ENCODE measurements around the gene HIP1.
"Not testable (repeated sequence)": the region's sequence is repeated elsewhere in the genome, so short reads cannot be mapped to it uniquely, and the experiment has no call there.

The HIP1 gene

DNA sequence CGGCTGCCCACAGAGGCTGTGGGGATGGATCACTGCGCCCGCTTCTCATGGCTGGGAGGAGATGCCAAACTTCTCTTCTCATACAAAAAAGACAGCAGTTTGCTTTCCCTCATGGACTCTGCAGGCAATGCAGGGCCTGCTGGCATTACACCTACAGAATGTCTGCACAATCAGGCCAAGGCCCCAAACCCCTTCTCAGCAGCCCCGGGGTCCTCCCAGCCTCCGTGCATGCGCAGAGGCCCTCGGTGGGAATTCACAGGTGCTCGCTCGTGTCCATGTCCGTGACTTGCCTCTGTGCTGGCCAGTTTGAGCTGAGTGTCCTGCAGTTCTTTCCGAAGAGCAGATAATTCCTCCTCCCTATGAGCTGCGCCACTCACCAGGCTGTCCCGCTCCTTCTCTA, 183.0 kb downstream of the HIP1 start:
- Histone ChIP-seq H3K9me3 (ENCODE audit: control insufficient read depth, low read length) (no peaks in the 10 kb centered on the region), H3K4me3 (ENCODE audit: low read length) (no peak overlapping the region), H3K4me1 (ENCODE audit: control insufficient read depth, insufficient read depth, low read length) (no peaks in the 10 kb centered on the region), H3K9ac (ENCODE audit: low read length) (no peak overlapping the region), H3K27me3 (replicated peaks; ENCODE audit: control insufficient read depth, insufficient read depth, low read length) (no peaks in the 10 kb centered on the region), H3K36me3 (ENCODE audit: control insufficient read depth, insufficient read depth, low read length, severe bottlenecking) (peaks cover 27% of the 10 kb centered on the region)
- no peak for DNase-seq (ENCODE audit: low read depth)

DNA sequence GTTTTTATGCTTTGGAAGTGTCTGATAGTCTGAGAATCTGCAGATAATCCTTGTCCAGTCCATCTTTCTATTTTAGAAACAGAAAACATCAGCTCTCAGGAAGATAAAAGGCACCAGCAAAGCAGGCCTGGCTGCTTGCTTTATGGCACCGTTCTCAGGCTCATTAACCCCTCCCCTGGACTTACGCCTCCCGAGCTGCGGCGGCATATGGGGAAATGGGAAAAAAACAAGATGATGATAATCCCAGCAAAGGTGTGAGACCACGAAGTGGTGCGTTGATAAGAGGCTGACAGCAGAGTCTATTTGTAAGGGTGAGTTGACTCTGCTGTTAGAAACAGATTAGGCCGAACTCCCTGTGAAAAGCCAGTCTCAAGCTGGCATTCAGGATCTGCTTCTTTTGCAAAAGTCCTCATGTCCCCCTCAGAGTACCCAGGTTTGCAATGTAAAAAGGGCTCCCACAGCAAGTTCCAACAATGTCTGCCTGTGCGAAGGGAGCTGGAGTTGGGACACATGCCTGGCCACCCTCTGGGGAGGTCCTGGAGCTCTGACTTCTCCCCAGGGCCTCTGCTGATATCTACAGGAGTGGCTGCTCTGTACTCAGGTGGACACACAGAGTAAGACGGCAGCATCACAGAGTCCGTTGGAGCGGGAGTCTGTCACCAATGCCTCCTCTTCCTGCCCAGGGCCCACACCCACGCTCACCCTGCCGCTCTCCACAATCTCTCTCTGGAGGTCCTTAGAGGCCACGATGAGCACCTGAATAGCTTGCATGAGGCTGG, 192.3 kb downstream of the HIP1 start:
- peaks cover 10% of the 10 kb centered on the region for H3K36me3 ChIP-seq (ENCODE audit: control insufficient read depth, insufficient read depth, low read length, severe bottlenecking)
- no peaks in the 10 kb centered on the region for H3K4me1 ChIP-seq (ENCODE audit: control insufficient read depth, insufficient read depth, low read length)
- H3K9me3 ChIP-seq (ENCODE audit: control insufficient read depth, low read length) = no peaks in the 10 kb centered on the region
- DNase-seq (ENCODE audit: low read depth) = no peak
- H3K27me3 ChIP-seq (replicated peaks; ENCODE audit: control insufficient read depth, insufficient read depth, low read length) = no peaks in the 10 kb centered on the region
- no peak overlapping the region for H3K4me3 ChIP-seq (ENCODE audit: low read length)
- H3K9ac ChIP-seq (ENCODE audit: low read length) = no peak overlapping the region

DNA sequence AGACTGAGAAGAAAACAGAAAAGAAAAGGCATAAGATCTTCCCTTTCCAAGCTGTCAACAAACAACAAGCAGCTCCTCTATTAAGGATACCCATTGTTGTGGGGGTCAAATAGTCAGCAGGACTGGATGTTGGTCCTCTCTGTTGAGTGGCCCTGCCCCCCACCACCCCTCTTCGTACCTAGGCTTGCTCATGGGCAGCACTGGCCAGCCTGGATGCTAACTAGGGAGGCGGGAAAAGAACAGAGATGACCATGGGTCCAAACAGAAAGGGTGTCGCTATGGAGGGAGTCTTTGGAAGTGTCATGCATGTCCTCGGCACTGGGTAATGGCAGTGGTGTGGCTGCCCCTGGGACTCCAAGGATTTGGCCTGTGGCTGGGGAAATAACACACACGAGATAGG, 201.0 kb downstream of the HIP1 start:
- DNase-seq (ENCODE audit: low read depth) = no peak
- no peaks in the 10 kb centered on the region for H3K9me3 ChIP-seq (ENCODE audit: control insufficient read depth, low read length)
- H3K4me3 ChIP-seq (ENCODE audit: low read length) = no peak overlapping the region
- no peaks in the 10 kb centered on the region for H3K4me1 ChIP-seq (ENCODE audit: control insufficient read depth, insufficient read depth, low read length)
- H3K36me3 ChIP-seq (ENCODE audit: control insufficient read depth, insufficient read depth, low read length, severe bottlenecking) = peaks cover 23% of the 10 kb centered on the region
- no peak overlapping the region for H3K9ac ChIP-seq (ENCODE audit: low read length)
- H3K27me3 ChIP-seq (replicated peaks; ENCODE audit: control insufficient read depth, insufficient read depth, low read length) = no peaks in the 10 kb centered on the region

DNA sequence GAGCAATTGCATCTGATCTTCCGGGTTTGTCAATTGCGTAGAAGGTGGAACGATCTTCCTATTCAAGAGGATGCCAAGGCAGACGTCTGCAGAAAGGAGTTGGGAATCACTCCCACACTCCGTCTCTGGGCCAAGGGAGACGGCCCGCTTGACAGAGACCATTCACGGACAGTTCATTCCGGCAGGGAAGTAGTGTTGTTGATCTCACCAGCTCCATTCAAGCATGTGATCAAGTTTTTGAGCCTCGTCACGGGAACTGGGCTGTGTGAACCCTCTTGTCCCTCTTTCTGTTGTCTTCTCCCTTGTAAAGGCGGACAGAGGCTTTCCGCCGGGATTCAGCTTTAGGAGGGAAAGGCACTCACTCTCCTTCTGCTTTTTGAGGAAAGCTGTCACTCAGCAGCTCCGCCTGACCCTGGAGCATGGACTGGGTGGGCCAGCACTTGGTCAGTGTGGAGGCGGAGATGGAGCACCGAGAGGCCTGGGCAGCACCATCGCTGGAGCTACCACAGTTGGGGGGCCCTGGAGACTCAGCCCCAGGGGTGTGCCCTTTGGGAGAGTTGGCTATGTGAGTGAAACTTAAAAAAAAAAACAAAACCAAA, 201.7 kb downstream of the HIP1 start:
- DNase-seq (ENCODE audit: low read depth) = no peak
- H3K9me3 ChIP-seq (ENCODE audit: control insufficient read depth, low read length) = no peaks in the 10 kb centered on the region
- H3K4me1 ChIP-seq (ENCODE audit: control insufficient read depth, insufficient read depth, low read length) = no peaks in the 10 kb centered on the region
- H3K9ac ChIP-seq (ENCODE audit: low read length) = no peak overlapping the region
- H3K27me3 ChIP-seq (replicated peaks; ENCODE audit: control insufficient read depth, insufficient read depth, low read length) = no peaks in the 10 kb centered on the region
- H3K4me3 ChIP-seq (ENCODE audit: low read length) = no peak overlapping the region
- H3K36me3 ChIP-seq (ENCODE audit: control insufficient read depth, insufficient read depth, low read length, severe bottlenecking) = peaks cover 23% of the 10 kb centered on the region

DNA sequence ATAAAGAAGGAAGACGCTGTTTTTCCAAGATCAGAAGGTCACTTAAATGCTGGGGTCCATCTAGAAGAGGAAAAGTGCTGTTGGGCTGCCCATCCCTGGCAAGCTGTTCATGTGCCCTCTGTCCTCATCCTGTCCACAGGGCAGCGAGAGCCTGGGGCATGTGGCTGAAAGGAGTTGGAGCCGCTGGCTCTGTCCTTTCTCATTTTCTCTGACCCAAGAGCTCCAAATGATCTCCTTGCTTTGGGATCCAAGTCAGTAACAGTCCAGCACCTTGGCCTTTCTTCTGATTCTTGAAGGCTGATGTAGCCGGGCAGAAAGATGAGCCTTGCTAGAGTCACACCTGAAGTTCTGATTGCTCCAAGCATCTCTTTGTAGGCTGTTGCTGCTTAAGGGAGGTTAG, 202.2 kb downstream of the HIP1 start:
- Histone ChIP-seq H3K36me3 (ENCODE audit: control insufficient read depth, insufficient read depth, low read length, severe bottlenecking) (peaks cover 19% of the 10 kb centered on the region), H3K4me3 (ENCODE audit: low read length) (no peak overlapping the region), H3K9me3 (ENCODE audit: control insufficient read depth, low read length) (no peaks in the 10 kb centered on the region), H3K9ac (ENCODE audit: low read length) (no peak overlapping the region), H3K4me1 (ENCODE audit: control insufficient read depth, insufficient read depth, low read length) (no peaks in the 10 kb centered on the region), H3K27me3 (replicated peaks; ENCODE audit: control insufficient read depth, insufficient read depth, low read length) (no peaks in the 10 kb centered on the region)
- no peak for DNase-seq (ENCODE audit: low read depth)

DNA sequence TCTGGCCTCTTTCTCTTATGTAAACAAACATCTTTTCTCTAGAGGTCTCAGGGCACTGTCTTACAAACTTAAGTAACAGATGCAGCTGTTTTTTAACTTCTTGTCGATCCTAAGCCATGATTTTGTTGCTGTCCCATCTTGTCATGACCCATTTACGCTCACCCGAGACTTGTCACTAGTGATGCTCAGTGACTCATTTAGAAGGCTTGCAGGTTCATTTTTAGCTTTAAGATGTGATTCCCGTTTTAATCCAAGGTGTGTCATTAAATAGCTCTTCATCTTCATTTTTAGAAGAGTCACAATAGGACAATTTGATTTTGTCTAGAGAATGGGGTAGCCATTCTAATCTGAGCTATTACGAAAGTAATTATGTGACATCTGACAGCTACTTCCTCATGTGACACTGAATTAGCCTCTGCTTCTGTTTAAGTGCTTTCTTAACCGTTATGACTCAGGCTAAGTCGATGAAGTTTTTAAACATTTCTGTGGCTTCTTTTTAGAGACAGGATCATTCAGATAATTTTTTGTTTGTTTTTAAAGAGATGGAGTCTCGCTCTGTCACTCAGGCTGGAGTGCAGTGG, 203.9 kb downstream of the HIP1 start:
- Histone ChIP-seq H3K9me3 (ENCODE audit: control insufficient read depth, low read length) (no peaks in the 10 kb centered on the region), H3K36me3 (ENCODE audit: control insufficient read depth, insufficient read depth, low read length, severe bottlenecking) (peaks cover 15% of the 10 kb centered on the region), H3K4me3 (ENCODE audit: low read length) (no peak overlapping the region), H3K9ac (ENCODE audit: low read length) (no peak overlapping the region), H3K27me3 (replicated peaks; ENCODE audit: control insufficient read depth, insufficient read depth, low read length) (no peaks in the 10 kb centered on the region), H3K4me1 (ENCODE audit: control insufficient read depth, insufficient read depth, low read length) (no peaks in the 10 kb centered on the region)
- DNase-seq (ENCODE audit: low read depth) = peak; percentile 61

DNA sequence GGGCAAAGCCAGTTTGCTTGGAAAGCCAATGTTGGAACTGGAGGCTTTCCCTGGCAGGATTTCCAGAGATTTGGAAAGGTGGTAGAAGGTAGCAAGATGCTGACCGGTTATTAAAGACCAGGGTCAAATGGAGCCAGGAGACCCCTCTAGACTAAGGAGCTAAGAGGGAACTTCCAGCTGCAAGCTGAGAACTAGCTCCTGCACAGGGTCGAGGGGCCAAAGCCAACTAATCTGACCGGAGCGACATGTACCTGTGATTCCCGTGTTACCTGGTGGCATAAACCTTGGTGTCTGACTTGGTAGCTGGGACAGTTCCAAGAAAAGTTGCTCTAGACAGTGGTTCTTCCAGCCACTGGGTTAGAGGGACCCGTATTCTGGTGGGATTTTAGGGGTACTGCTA, 204.8 kb downstream of the HIP1 start:
- no peak overlapping the region for H3K9ac ChIP-seq (ENCODE audit: low read length)
- DNase-seq (ENCODE audit: low read depth) = no peak
- H3K9me3 ChIP-seq (ENCODE audit: control insufficient read depth, low read length) = no peaks in the 10 kb centered on the region
- no peak overlapping the region for H3K4me3 ChIP-seq (ENCODE audit: low read length)
- no peaks in the 10 kb centered on the region for H3K4me1 ChIP-seq (ENCODE audit: control insufficient read depth, insufficient read depth, low read length)
- no peaks in the 10 kb centered on the region for H3K27me3 ChIP-seq (replicated peaks; ENCODE audit: control insufficient read depth, insufficient read depth, low read length)
- H3K36me3 ChIP-seq (ENCODE audit: control insufficient read depth, insufficient read depth, low read length, severe bottlenecking) = peaks cover 12% of the 10 kb centered on the region

DNA sequence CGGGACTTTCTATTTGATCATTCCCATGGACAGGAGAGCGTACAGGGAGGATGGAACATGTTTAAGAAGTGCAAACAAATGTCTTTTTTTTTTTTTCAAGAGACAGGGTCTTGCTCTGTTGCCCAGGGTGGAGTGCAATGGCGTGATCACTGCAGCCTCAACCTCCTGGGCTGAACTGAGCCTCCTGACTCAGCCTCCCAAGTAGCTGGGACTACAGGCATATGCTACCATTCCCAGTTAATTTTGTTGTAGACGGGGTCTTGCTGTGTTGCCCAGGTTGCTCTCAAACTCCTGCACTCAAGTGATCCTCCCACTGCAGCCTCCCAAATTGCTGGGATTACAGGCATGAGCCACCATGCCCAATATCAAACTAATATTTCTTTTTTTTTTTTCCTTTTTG, 206.1 kb downstream of the HIP1 start:
- DNase-seq (ENCODE audit: low read depth) = no peak
- H3K27me3 ChIP-seq (replicated peaks; ENCODE audit: control insufficient read depth, insufficient read depth, low read length) = no peaks in the 10 kb centered on the region
- H3K36me3 ChIP-seq (ENCODE audit: control insufficient read depth, insufficient read depth, low read length, severe bottlenecking) = peaks cover 10% of the 10 kb centered on the region
- no peaks in the 10 kb centered on the region for H3K9me3 ChIP-seq (ENCODE audit: control insufficient read depth, low read length)
- no peak overlapping the region for H3K9ac ChIP-seq (ENCODE audit: low read length)
- H3K4me3 ChIP-seq (ENCODE audit: low read length) = no peak overlapping the region
- H3K4me1 ChIP-seq (ENCODE audit: control insufficient read depth, insufficient read depth, low read length) = peaks cover 3% of the 10 kb centered on the region

DNA sequence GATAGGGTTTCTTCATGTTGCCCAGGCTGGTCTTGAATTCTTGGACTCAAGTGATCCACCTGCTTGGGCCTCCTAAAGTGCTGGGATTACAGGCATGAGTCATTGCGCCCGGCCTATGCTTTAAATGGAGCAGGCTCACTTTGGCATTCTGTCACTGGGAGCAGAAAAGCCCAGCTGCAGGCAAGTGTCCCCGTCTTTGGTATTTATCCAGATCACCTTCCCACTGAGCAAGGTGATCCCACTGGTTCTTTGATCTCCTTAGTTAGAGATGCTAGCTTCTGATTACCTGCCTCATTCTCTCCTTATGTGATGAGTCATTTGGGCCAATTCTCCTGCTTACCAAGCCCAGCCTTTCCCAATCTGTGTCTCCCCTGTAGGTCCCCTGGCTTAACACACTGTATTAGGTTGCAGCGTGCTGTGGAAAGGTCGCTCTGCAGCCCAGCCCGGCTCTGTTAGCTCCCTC, 207.4 kb downstream of the HIP1 start:
- Histone ChIP-seq H3K9ac (ENCODE audit: low read length) (no peak overlapping the region), H3K9me3 (ENCODE audit: control insufficient read depth, low read length) (no peaks in the 10 kb centered on the region), H3K36me3 (ENCODE audit: control insufficient read depth, insufficient read depth, low read length, severe bottlenecking) (peaks cover under 1% of the 10 kb centered on the region), H3K4me3 (ENCODE audit: low read length) (no peak overlapping the region), H3K4me1 (ENCODE audit: control insufficient read depth, insufficient read depth, low read length) (peaks cover 9% of the 10 kb centered on the region), H3K27me3 (replicated peaks; ENCODE audit: control insufficient read depth, insufficient read depth, low read length) (no peaks in the 10 kb centered on the region)
- DNase-seq (ENCODE audit: low read depth) = no peak

DNA sequence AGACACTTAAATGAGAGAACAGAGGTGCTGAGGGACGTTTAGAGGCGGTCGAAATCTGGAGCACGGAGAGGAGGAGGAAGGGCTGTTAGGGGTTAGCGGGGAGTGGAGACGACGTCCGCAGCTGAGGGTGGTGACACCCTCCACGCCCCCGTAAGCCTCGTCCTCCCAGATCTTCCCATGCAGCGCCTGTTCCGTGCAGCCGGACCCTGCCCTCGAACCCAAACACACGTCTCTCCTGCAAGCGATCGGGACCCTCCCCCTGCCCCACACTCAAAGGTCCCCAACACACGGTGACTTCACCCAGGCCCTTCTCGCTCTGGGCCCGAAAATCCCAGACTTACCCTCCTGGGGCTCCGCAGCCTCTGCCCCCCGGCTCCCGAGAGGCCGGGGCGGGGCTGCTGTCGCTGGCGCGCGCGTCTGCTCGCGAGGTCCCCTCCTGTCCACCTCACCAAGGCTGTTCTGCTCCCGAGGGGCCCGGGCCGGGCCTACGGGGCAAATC, 211.5 kb downstream of the HIP1 start:
- H3K4me3 ChIP-seq (ENCODE audit: low read length) = peak overlapping the region; percentile 93
- peaks cover 16% of the 10 kb centered on the region for H3K4me1 ChIP-seq (ENCODE audit: control insufficient read depth, insufficient read depth, low read length)
- H3K9ac ChIP-seq (ENCODE audit: low read length) = peak overlapping the region; percentile 93
- H3K36me3 ChIP-seq (ENCODE audit: control insufficient read depth, insufficient read depth, low read length, severe bottlenecking) = peaks cover 19% of the 10 kb centered on the region
- not testable (repeated sequence) for H3K27me3 ChIP-seq (replicated peaks; ENCODE audit: control insufficient read depth, insufficient read depth, low read length); H3K9me3 ChIP-seq (ENCODE audit: control insufficient read depth, low read length)
- peak; percentile 42 for DNase-seq (ENCODE audit: low read depth)

DNA sequence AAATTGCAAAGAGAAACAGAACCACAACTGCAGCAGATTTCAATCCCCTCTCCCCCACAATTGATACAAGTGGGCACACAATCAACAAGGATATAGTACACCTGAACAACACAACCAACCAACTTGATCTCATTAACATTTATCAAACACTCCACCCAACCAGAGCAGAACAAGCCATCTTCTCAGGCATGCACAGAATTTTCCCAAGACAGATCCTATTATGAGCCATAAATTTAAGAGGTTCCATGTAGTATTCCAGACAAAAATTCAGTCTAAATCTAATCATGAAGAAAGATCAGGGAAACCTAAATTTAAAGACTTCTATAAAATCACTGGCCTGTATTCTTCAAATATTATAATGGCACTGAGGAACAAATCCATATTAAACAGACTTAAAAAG, 217.0 kb downstream of the HIP1 start:
- H3K4me3 ChIP-seq (ENCODE audit: low read length); H3K27me3 ChIP-seq (replicated peaks; ENCODE audit: control insufficient read depth, insufficient read depth, low read length); H3K9ac ChIP-seq (ENCODE audit: low read length); H3K9me3 ChIP-seq (ENCODE audit: control insufficient read depth, low read length); DNase-seq (ENCODE audit: low read depth): not testable (repeated sequence)
- Histone ChIP-seq H3K4me1 (ENCODE audit: control insufficient read depth, insufficient read depth, low read length) (peaks cover 10% of the 10 kb centered on the region), H3K36me3 (ENCODE audit: control insufficient read depth, insufficient read depth, low read length, severe bottlenecking) (peaks cover 36% of the 10 kb centered on the region)
